ENCODE results near the gene OPN1LW.
"Not testable (repeated sequence)": the region's sequence is repeated elsewhere in the genome, so short reads cannot be mapped to it uniquely, and the experiment has no call there.

- not testable (repeated sequence) for TF ChIP-seq EZH2phosphoT487 (IDR thresholded peaks at IDR 0.05; ENCODE audit: borderline replicate concordance); SP1 (IDR thresholded peaks at IDR 0.05; ENCODE audit: low read depth); CTCF (IDR thresholded peaks at IDR 0.05 in 2 of 3, conservative IDR thresholded peaks at IDR 0.05 in 1 of 3; ENCODE audit: borderline replicate concordance in 1 of 3, insufficient read depth in 1 of 3, low read depth in 2 of 3, low read length in 2 of 3); EZH2 (IDR thresholded peaks at IDR 0.05); JUND (IDR thresholded peaks at IDR 0.05); POLR2A (IDR thresholded peaks at IDR 0.05; ENCODE audit: borderline replicate concordance, extremely low read depth, insufficient read depth, insufficient read length); ZNF274 (IDR thresholded peaks at IDR 0.05; ENCODE audit: low read depth, low read length); REST (IDR thresholded peaks at IDR 0.05; ENCODE audit: low read depth); SIN3A (IDR thresholded peaks at IDR 0.05; ENCODE audit: low read depth); EGR1 (IDR thresholded peaks at IDR 0.05; ENCODE audit: low read depth); FOSL1 (IDR thresholded peaks at IDR 0.05; ENCODE audit: low read depth); CEBPB (IDR thresholded peaks at IDR 0.05; ENCODE audit: low read depth); SRF (IDR thresholded peaks at IDR 0.05; ENCODE audit: low read depth)
- TF ChIP-seq, protein P1, sequence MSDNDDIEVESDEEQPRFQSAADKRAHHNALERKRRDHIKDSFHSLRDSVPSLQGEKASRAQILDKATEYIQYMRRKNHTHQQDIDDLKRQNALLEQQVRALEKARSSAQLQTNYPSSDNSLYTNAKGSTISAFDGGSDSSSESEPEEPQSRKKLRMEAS (IDR thresholded peaks at IDR 0.05): not testable (repeated sequence)
These were observed at the start of gene OPN1LW for GRCh38 chrX:154144010-154144409.
